NCI-H510A (cell line): Measurements from ENCODE around the gene WNT3.
"Not testable (repeated sequence)": the region's sequence is repeated elsewhere in the genome, so short reads cannot be mapped to it uniquely, and the experiment has no call there.

Experiments used
- DNase-seq: peaks from one replicate; lab custom pipeline; 2025; lab: John Stamatoyannopoulos, UW

WNT3 gene

DNA sequence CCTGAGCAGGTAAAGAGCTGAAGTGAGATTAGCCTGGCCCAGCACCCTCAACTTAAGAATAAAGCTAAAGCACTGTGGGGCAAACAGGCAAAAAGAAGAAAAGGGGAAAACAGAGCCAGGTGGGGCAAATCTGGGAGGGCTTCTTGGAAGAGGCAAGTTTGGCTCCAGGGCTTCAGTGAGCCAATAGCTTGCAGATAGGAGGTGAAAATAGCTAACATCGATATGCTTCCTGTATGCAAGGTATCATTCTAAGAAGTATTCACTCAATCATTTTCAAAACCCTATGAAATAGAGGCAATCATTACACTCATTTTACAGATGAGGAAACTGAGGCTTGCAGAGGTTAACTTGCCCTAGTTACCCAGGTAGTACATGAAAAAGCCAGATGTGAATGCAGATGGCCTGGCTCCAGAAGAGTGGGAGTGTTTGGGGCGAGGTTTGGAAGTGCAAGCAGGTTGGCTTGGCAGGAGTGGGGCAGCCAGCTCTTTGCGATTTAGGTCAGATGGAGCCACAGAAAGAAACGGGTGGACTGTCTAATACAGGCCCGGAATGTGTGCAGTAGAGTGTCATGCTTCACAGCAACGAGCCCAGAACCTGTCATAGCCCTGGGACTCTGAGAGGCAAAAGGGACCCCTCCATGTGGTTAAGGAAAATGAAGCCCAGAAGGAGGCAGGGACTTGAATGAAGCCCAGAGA lies 5.7 kb downstream of the WNT3 start:
- DNase-seq: no peak

DNA sequence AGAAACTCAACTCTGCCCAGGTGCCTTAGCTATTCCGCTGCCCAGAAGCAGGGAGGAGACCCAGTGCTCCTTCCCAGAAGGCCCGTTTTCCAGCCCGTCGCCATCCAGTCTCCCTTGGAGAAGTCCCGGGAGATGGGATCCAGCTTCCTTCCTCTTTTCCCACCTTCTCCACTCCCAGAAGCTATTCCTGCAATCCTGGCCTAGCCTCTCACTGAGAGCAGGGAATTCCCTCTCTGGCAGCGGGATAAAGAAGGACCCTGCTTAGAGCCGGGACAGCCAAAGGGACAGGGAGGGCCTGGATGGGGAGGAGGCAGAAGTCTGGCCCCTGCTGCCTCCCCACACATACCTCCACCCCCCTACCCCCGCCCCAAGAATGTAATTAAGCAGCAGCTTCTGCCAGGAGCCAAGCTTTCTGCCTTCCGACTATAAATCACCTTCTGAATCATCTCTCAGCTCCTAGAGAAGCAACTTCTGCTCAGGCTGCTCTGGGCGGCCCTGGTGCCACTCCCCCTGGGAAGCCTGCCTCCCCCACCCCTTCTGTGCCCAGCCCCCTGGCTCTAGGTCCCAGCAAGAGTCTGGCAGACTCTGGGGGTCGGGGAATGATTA lies 6.4 kb downstream of the WNT3 start:
- no peak for DNase-seq

DNA sequence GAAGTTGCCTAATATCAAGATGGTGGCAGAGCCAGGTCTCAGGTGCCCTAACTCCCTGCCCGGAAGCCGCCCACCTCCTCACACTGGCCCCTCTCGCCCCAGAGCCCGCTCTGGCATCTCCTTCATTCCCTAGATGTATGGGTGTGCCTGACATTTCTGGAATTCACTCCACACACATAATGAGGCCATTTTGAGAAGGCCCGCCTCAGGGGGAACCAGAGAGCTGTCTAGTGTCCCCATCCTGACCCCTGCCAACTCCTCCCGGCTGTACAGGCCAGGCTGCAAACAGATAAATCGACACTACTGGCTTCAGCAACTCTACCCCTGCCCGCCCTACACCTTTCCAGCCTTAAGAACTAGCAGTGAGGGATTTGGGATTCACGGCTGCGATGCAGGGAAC lies 7.7 kb downstream of the WNT3 start:
- DNase-seq: no peak

DNA sequence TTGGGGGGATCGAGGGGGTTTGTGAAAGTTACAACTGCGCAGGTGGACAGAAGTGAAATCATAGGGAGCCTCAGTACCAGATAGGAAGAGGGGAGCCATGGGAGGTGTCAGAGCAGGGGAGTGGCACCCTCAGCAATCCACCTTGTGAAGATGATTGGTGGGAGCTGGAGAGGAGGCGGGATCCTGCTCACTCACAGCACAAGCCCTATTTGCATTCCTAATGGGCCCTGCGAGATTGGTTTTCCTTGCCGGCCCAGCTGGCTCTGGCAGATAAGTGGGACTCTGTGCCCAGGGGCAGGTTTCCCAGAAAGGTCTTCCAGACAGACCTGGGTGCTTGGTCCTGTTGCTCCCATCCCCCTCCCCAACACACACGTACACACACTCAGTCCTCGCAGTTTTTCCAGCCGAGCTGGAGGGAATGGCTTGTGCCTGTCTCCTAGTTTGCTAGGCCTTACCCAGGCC lies 9.4 kb downstream of the WNT3 start:
- peak; percentile 14 for DNase-seq

DNA sequence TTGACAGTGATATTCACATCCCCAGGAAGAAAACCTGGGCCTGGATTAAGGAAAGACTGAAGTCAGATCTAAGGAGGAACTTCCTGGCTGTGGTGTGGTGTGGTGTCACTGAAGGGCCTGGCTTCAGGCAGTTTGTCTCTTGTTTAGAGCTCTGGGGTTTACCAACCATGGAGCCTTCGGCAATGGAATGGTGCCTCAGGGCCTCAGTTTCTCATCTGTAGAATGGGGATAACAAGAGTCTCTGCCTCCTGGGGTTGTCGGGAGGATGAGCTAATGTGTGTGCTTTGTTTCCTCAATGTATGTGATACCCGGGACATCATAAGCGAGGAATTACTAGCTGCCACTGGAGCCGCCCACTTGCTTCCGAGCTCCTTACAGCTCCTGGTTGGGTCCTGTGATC lies 12.7 kb downstream of the WNT3 start:
- no peak for DNase-seq

DNA sequence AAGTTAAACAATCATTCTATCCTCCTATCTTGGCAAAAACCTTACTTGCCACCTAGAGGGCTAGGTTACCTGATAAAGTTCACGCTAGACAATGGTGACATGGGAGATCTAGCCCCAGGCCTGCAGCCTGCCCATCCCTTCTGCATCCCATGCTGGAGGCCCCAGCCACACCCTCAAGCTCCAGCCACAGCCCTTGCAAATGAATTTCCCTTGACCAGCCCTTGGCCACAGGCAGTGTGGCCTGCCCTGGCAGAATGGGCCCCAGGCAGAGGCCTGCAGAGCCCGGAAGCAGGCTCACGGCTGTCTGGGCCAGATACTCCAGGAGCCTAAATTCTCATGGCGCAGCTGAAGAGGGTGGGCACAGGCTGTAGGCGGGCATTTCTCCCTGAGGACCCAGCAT lies 14.9 kb downstream of the WNT3 start:
- no peak for DNase-seq

DNA sequence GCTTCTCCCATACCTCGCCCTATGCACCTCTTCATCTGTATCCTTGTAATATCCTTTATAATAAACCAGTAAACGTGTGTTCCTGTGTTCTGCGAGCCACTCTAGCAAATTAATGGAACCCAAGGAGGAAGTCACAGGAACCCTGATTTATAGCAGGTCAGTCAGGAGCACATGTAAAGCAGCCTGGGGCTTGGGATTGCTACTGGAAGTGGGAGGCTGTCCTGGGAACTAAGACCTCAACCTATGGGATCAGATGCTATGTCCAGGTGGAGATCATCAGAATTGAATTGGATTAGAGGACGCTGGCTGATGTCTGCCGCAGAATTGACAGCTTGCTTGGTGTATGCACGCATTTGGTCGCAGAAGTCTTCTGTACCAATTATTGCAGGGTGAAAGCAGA lies 15.7 kb downstream of the WNT3 start:
- no peak for DNase-seq

DNA sequence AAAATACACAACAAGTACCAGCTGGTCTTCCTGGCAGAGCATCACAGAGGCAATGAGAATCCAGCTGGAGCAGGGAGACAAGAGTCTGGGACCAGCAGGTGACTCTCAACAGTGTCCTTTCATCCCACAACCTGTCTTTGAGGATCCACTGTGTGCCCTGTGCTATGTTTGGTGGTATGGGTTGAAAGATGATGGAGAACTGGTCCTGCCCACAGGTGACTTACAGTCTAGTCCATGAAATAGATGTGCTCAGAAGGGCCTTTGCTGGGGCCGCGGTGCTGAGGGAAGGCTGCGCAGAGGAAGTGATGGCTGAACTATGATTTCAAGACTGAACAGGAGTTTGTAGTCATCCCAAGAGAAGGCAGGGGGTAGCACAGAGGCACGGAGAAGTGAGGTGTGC lies 17.9 kb downstream of the WNT3 start:
- no peak for DNase-seq

DNA sequence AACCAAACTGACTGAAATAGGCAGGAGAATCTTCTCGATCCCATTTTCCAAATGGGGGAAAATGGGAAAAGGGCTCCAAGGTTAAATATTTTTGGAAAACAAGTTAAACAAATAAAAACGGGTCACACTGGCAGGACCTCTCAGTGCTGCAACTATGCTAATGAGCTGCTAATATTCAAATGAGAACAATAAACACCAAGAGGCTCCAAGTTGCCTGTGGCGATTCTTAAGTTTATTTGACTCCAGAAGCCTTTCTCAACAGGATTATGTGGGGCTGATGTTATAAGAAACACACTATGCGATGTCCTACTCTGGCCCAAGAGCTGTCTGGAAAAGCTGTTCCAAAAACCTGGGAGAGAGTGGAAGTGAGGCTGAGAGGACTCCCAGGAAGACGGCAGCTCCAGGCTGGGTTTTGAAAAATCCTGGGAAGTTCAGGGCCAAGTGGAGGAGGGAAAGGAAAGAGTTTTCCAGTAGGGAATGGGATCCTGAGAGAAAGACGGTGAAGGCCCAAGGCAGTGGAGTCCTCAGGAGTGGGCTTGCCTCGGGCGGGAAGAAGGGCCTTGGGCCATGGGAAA lies 21.4 kb downstream of the WNT3 start:
- no peak for DNase-seq

DNA sequence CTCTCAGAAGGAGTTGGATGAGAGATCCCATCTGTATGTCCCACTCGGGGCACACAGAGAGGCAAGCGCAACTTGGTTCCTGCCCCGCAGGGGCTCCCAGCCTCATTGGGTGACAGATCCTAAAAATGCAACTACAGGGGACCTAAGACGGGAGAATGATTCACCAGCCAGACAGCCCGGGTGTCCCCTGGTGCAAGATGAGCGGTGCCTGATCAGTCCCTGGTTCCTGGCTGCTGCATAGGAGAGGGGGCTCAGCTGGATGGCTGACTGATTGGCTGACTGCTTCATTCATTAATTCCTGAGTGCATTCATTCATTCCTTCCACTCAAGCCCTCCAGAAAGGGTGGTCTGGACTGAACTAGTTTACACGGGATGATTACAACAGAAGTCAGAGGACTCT lies 22.0 kb downstream of the WNT3 start:
- DNase-seq: no peak

DNA sequence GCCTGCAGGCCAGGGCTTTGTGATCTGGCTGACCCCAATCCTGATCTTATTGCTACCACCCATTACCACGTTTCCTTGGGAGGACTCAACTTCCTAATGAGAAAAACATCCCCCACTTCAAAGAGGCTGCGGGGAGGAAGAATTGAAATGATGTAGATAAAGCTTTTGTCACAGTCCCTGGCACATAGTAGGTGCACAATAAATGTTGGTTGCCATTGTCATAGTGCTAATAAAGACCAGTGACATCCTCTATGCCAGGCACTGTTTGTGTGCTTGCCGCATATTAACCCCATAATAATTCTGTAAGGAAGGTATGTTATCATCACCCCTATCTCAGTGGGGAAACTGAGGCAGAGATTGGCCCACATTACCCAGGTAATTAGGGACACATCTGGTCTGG lies 22.4 kb downstream of the WNT3 start:
- DNase-seq: no peak

DNA sequence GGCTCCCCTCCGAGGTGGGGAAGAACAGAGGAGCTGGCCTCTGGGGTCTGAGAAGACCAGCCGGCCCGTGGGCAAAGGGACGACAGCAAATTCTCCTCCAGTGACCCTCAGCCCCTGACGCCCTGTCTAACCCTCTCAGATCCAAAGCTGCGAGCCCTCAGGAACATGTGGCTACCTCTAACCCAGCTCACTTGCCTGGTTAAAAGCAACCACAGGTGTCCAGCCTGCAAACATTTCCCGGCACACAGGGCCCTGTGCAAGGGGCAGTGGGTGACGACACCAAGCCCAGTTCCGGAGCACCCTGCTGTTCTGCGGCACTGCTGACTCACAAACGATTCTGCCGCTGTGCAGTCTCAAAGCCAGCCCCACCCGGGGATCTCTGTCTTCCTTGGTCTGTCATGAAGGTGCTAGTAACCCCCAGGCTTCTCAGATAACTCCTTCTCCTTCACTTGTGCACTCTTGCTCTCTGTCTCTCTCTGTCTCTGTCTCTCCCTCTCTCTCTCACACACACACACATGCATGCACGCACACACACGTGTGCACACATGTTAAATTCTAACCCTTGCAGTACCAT lies 23.0 kb downstream of the WNT3 start:
- DNase-seq: no peak

DNA sequence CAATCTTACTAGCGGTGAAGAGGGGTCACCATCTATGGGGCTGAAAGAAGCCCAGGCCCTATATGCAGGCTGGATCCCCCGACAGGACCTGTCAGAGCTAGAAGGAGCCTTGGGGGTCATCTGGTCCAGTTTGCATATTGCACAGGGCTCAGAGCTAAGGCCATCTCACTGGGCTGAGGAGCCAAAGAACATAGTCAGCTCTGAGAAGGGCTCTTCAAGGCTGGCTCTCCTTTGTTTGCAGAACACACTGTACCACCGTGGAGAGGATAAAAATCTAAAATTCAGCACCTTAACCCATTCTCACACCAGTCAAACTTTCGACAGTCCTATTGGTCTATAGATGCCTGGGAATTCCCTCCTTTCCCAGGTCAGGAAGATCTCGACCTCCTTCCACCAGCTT lies 24.2 kb downstream of the WNT3 start:
- no peak for DNase-seq

DNA sequence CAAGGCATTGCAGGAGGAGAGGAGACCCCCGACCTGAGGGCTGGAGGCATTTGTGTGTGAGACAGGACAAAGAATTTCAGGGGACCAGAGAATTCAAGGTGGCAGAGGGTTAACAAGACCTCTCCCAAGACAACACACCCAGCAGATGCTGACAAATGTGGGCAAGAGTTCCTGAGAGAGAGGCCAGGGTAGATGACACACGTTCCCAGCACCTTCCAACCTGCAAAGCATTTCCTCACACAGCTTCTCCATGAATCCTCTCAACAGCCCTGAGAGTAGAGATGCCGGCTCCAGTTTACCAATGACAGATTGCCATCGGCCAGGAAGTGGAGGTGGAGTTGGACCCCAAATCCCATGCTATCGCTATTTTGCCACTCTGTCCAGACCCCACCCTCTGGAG lies 25.0 kb downstream of the WNT3 start:
- DNase-seq: no peak

DNA sequence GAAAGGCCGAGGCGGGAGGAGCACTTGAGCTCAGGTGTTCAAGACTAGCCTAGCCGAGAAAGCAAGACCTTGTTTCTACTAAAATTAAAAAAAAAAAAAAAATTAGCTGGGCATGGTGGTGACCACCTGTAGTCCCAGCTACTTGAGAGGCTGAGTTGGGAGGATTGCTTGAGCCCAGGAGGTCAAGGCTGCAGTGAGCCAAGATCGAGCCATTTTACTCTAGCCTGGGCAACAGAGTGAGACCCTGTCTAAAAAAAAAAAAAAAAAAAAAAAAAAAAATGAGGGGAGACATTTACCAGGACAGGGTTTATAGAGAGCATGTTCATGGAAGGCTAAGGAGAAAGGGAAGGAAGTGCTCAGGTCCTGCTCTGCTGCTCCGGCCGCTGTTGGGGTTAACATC lies 25.5 kb downstream of the WNT3 start:
- DNase-seq: not testable (repeated sequence)

DNA sequence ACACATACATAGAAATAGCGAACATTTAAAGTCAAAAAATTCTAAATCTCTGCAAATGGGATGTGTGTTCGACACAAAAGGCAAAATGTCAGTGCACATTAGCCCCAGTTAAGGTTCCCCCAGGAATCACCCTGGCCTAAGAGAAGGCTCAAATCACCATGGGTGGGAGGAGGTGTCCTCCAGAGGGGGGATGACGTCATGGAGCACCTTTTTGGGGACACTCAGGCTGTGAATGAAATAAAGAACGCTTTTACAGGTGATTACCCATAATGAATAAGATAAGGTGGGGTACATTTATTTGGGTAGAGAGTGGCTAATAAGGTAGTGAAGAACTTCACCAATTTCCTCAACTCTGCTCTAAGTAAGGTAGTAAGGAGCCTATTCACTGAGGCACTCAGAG lies 26.4 kb downstream of the WNT3 start:
- DNase-seq: no peak

DNA sequence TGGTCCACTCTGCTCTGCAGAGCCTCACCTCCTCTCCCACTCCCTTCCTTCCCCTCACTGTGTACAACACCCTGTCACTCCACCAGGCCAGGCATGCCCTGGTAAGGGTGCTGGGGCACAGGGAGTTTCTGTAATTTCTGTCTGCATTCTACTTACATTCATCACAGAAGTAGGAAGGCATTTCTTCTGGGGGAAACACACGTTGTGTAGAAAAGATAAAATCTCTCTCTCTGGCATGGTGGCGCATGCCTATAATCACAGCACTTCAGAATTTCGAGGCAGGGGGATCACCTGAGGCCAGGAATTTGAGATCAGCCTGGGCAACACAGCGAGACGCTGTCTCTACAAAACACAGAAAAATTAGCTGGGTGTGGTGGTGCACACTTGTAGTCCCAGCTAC lies 27.0 kb downstream of the WNT3 start:
- no peak for DNase-seq

DNA sequence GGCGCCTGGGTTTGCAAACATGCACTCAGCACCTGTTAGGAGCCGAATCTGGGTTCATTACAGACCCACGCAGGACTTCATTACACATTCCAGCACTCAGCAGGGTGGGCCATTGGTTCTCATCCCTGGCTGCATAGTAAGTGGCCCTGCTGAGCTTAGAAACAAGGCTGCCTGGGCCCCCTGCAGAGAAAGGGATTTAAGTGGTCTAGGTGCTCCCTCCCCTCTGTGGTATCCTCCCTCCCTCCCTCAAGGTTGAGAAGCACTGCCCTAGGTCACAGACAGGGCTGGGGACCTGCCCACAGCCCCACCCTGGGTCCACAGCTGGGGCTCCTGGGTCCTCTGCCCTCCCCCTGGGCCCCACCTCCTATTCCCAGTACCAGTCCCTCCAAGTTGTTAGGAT lies 28.3 kb downstream of the WNT3 start:
- no peak for DNase-seq

DNA sequence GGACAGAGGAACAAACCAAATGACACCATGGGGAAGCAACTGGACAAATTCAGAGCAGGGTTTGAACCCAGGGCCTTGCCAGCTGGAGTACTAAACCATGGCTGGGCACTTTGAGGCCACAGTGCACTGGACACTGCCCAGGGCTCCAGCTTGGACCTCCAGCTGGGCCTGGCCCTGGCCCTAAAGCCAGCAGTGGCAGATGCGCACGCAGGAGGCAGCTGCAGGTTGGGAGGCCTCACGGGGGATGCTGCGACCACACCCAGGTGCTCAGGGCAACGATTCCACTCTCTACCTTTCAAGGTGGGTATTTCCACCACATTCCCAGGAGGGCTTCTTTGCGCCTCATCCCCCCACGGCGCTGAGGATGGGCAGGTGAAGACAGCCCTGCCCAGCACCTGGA lies 28.9 kb downstream of the WNT3 start:
- no peak for DNase-seq

DNA sequence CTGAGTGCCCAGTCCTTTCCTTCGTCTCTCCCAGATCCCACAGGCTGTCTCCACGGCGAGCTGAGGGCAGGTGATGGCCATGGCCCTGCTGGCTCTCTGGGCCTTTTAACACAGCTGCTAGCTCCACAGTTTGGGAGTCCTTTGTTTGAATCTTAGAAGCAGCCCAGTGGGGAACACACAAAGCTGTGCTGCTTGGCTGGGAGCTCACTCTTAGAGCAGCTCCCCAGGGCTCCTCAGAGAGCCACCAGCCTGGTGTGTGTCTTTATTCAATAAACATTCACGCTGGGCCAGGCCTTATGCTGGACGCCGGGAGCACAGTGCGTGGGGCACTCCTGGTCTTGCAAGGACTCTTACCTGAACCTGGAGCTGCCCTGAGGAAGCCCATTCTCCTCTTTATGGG lies 29.7 kb downstream of the WNT3 start:
- DNase-seq: no peak

DNA sequence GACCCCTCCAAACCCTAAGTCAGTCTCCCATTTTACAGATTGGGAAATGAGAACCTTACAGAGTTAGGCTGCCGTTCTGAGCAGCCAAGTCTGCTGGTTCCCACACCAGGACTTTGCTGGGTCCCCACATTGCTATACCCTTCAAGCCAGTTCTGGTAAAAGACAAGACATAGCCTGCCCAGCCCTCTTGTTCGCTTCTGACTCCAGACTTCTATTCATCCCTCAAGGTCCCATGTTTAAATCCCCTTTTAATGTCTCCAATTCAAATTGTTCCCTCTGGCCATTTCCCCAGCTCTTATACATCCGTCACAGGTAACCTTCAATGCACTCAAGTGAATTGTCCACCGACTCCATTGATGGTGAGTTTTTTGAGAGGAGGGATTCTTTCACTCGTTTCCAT lies 30.2 kb downstream of the WNT3 start:
- no peak for DNase-seq

DNA sequence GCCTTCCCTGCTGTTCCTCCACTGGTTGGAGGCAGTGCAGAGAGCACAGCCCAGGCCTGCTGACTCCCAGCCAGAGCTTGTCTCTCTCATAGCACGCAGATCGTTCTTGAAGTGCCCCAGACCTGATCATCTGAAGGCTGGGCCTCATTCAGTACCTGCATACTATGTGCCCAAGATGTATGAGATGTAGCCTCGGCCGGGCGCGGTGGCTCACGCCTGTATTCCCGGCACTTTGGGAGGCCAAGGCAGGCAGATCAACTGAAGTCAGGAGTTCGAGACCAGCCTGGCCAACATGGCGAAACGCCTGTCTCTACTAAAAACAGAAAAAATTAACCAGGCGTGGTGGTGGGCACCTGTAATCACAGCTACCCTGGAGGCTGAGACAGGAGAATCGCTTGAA lies 31.0 kb downstream of the WNT3 start:
- DNase-seq: no peak

DNA sequence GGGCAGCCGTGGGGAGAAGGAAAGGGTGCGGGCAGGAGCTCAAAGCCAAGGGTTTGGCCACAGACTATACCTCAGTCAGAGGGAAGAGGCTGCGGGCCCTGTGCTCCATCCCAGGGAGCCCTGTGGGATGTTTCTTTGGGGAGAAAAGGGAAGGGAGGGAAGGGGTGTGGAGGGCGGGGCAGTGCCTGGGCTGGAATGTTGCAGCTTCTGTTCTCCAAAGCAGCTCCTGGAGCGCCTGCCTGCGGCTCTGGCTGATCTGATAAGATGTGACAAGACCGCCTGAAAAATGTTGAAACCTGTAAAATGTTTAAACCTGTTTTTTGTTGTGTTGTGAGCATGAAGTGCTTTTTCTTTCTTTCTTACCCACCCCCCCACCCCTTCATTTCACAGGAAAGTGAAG lies 32.8 kb downstream of the WNT3 start:
- no peak for DNase-seq
